Kidney capillary endothelial cell (primary cell): Measurements from ENCODE around the gene CHAF1A.

Experiments
- DNase-seq: peaks from one replicate; pipeline ENCODE4 v3.0.0-alpha.2; 2018; ENCODE audit warnings: low spot score

The CHAF1A gene

GRCh38 chr19:4405977-4406376 lies 3.5 kb downstream of the CHAF1A start:
- DNase-seq, result no peak

- no peak for DNase-seq
These were observed 4.2 kb downstream of the CHAF1A start for GRCh38 chr19:4406626-4407025.

GRCh38 chr19:4409123-4409933 lies 6.9 kb downstream of the CHAF1A start:
- DNase-seq, result no peak

- no peak for DNase-seq
These were observed 11.1 kb downstream of the CHAF1A start for GRCh38 chr19:4413588-4413987.

GRCh38 chr19:4414144-4414799 lies 11.8 kb downstream of the CHAF1A start:
- no peak for DNase-seq

- no peak for DNase-seq
These were observed 12.4 kb downstream of the CHAF1A start for GRCh38 chr19:4414800-4415321.

- no peak for DNase-seq
These were observed 12.9 kb downstream of the CHAF1A start for GRCh38 chr19:4415352-4415751.

GRCh38 chr19:4416268-4416667 lies 13.8 kb downstream of the CHAF1A start:
- no peak for DNase-seq

- DNase-seq, result no peak
These were observed 21.1 kb downstream of the CHAF1A start for GRCh38 chr19:4423416-4424126.

- DNase-seq, result no peak
These were observed 23.1 kb downstream of the CHAF1A start for GRCh38 chr19:4425537-4425936.

GRCh38 chr19:4428326-4428975 lies 26.0 kb downstream of the CHAF1A start:
- no peak for DNase-seq

- DNase-seq, result no peak
These were observed 26.8 kb downstream of the CHAF1A start for GRCh38 chr19:4429256-4429655.

- DNase-seq, result no peak
These were observed 27.3 kb downstream of the CHAF1A start for GRCh38 chr19:4429771-4430171.

GRCh38 chr19:4430760-4431159 lies 28.3 kb downstream of the CHAF1A start:
- no peak for DNase-seq

- DNase-seq, result no peak
These were observed 28.9 kb downstream of the CHAF1A start for GRCh38 chr19:4431296-4431695.

GRCh38 chr19:4431808-4432674 lies 29.6 kb downstream of the CHAF1A start:
- no peak for DNase-seq

- DNase-seq, result no peak
These were observed 30.6 kb downstream of the CHAF1A start for GRCh38 chr19:4432918-4433506.

GRCh38 chr19:4434391-4434790 lies 32.0 kb downstream of the CHAF1A start:
- no peak for DNase-seq

- DNase-seq, result no peak
These were observed 33.8 kb downstream of the CHAF1A start for GRCh38 chr19:4436231-4436630.

GRCh38 chr19:4437103-4437502 lies 34.7 kb downstream of the CHAF1A start:
- no peak for DNase-seq

- DNase-seq, result no peak
These were observed 36.8 kb downstream of the CHAF1A start for GRCh38 chr19:4439243-4439642.
